GM19238 (cell line): ENCODE measurements around the gene ERMARD.

ENCODE experiments used
- DNase-seq: peaks from one replicate; pipeline ENCODE4 v3.0.0; 2011; ENCODE audit warnings: low spot score; ENCODE audit not compliant: insufficient read length

The ERMARD gene

DNA sequence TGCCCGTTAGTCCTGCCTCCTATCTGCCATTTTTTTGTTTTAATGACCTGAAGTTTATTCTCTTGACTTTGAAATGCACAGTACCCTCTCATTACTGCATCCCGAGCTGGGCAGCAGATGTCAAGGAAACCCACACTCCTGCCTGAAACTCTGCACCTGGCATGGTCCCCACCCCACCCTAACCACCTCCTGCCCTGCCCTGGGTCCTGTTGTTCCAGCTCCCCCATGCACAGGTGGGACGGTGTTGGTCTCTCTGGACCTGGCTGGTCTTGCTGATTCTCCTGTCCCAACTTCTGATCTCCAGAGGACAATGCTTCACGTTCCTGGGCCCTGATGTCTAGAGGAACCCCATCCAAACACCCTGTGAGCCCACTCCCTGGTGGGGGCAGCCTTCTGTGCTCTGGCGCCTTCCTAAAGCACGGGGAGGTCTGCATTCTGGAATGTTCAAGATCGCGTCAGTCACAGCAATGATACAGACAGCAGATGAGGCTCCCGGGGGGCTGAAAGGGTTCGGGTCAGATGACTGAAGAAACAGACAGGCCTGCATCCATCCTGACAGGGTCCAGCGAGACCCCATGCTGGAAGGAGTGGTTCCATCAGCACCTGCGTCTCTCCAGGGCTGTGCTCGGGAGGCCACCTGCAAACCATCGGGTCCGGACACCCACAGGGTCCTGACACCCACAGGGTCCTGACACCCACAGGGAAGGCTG, 73.6 kb downstream of the ERMARD start:
- no peak for DNase-seq

DNA sequence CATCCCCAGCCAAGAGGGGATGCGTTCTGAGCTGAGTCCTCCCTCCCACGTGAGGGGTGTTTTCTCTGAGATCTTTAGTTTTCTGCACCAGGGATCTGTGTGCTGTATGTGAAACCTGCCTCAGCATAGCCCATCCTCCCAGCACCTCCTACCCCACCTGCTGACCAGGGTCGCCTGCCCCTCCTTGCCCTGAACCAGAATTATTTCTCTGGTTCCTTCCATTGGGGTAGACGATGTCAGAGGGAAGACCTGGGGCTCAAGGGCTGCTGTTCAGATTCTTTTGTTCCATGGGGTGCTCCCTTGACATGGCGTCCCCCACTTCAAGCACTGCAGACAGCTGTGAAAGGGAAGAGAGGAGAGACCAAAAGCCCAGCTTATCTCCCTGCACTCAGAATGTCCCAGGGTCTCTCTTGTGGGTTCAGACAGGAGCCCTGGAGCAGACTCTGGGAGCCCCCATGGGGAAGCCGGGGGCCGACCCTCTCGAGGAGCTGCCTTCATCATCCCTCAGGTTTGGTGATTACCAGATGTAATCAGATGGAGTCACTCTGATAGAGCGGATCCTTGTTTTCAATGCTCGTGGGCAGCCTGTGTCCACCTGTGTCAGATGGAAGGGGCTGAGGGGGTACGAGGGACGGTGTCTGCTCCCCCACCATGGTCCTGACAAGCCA, 74.3 kb downstream of the ERMARD start:
- no peak for DNase-seq

DNA sequence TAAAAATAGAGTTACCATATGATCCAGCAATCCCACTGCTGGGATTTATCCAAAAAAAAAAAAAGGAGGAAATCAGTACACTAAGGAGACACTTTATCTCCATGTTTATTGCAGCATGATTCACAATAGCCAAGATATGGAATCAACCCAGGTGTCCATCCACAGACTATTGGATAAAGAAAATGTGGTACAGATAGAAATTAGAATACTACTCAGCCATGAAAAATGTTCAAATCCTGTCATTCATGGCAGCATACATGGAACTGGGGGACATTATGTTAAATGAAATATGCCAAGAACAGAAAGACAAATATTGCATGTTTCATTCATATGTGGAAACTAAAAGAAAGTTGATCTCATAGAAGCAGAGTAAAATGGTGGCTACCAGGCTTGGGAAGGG, 75.3 kb downstream of the ERMARD start:
- no peak for DNase-seq

DNA sequence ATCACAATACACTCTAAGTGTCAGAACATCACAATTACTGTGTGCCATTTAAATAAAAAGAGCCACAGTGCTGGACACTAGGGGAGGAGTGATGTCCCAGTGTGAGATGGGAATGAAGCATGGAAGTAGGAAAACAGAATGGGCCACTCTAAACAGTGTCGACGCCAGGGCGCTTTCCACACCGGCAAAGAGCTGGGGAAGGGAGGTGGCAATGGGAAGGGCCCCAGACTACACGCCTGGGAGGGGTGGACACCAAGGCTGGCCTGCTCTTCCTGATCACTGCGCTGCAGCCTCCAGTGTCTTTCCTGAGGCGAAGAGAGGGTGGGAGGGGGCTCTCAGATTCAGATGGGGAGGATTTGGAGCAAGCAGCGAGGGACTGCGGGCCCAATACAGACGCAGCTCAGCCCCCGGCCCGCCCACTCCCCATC, 75.9 kb downstream of the ERMARD start:
- no peak for DNase-seq

DNA sequence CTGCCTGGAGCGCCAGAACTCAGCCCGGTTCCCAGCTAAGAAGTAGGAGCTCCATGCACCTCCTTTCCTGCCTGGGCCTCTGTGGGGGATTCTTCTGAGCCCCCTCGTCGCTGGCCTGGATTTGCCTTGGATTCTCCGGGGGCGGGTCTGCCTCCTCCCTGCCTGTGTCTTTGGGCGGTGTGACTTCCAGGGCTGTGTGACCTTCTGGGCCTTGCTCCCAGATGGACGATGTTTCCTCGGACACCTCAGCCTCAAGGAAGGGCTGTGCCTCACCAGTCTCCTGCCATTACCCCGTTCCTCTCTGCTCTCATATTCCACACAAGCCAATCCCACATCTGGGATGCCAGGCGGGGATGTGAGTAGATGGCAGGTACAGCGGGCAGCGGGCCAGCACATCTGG, 76.8 kb downstream of the ERMARD start:
- DNase-seq = no peak

DNA sequence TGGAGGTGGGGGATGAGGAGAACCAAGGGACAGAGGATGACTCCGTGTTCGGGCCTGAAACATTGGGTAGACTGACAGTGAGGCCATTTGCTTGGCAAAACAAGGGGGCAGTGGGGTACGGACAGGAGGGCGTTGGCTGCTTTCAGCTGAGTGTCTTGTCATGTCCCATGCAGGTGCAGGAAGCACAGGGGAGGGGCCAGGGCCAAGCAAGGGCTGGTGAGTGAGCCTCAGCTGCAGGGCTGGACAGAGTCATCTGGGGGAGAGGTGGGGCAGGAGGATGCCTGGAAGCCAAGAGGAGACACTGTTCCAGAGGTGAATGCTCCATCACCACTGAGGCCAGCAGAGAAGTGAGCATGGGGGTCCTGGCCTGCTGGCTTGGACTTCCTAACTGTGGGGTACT, 78.4 kb downstream of the ERMARD start:
- DNase-seq = no peak

DNA sequence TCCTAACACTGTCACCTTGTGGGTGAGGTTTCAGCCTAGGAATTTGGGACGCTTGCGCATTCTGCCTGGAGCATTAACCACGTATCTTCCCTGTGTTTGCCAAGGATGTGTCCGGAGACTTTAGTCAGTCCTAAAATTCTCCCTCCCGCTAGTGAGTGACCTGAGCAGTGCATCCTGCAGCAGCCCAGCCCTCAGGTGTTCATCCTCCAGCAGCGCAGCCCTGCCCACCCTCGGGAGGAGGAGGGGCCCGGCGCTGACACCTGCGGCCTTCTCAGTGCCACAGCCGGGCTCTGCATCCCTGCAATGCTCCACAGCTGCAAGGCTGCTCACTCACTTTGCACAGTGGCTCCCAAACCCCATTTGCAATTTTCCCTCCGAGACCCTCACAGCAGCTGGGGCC, 79.5 kb downstream of the ERMARD start:
- no peak for DNase-seq
